Iris pigment epithelial cell (primary cell): Measurements from ENCODE around the gene STX8.

ENCODE experiments used
- DNase-seq: peaks from one replicate; pipeline ENCODE4 v3.0.0-alpha.2; 2011; ENCODE audit warnings: low read depth

Gene STX8

DNA sequence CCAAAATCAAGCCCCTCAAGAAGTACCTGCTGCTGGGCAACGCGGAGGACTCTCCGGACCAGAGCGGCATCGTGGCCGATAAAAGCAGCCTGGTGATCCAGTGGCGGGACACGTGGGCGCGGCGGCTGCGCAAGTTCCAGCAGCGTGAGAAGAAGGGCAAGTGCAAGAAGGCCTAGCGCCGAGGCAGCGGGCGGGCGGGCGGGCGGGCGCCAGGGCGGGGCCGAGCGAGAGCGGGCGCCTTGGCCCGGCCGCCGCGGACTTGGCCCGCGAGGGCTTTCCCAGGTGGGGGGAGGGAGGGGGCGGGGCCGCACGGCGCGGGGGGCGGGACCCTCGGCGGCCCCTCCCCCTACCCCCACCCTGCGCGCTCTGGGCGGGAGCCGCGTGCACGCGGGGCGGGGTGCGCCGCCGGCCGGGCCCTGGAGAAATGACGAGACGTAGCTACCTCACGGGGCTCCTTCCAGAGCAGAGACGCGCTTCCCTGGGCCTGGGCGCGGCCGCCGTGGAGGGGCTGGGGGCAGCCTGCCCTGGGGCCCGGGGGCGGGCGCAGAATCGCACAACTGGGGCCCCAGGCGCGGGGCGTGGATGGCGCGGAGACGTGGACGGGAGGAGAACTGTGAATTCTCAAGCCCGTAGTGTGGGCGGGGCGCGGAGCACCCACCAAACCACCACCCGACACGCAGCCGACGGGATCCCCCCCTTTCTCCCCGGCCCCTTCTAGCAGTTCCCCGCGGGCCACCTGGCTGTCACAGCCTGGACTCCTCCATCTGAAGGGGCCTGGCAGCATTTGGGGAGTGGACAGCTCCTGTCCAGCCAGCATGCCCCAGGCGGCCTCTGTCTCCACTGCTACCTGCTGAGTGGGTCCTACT lies 335.6 kb downstream of the STX8 start:
- DNase-seq = peak; percentile 67

DNA sequence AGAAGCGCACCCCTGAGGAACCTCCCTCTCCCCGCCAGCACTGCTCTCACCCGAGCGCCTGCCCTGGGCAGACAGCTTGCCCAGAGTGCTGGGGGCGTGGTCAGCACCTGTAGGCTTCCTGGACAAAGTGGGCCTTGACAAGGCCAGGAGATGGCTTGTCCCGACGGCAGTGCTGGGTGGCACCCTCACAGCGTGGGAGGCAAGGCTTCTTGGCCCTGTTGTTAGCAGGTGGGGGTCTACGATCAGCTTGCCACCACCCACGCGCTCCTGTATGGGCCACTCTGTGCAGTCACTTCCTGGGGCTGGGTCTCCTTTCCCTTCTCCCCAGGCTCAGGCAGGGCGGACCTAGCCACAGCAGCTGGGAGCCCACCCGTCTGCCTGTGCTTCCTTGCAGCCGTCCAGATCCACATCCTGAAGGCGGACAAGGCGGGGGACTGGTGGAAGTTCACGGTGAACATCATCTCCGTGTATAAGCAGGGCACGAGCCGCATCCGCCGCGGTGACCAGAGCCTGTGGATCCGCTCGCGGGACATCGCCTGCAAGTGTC lies 336.3 kb downstream of the STX8 start:
- DNase-seq = no peak

DNA sequence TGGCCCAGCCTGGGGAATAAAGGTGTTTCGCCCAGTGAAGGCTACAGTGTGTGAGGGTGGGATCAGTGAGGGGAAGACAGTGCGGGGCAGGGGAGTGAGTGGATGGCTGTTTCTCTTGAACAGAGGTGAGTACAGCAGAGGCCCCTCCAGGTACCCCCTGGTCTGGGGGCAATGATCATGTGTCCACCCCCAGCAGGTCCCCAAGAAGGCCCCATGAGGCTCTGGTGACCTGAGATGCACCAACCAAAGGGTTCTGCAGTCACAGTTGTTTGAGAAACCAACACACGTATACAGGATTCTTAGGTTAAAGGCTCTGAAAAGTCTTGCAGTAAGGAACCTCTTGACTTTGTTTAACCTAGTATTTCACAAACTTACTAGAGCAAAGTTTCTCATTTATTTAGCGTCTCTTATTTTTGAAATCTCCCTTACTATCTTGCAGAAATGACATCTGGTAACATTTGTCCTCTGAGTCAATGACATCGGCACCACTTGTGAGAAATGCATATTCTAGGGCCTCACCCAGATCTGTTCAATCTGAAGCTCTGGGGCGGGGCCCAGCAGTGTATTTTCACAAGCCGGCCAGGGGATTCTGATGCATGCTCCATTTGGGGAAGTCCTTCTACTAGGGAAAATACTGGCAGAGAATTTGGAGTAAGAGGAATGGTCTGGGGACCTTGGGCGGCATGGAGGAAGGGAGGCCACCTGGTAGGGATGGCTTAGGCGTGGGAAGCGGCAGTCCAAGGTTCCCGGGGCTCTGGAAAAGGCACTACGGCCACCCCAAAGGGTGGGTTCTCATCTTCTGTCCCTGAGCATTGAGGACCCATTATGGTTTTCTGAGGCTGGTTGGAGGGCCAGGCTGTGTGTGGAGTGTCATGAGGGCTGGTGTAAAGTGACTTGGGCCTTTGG lies 337.0 kb downstream of the STX8 start:
- DNase-seq = no peak

DNA sequence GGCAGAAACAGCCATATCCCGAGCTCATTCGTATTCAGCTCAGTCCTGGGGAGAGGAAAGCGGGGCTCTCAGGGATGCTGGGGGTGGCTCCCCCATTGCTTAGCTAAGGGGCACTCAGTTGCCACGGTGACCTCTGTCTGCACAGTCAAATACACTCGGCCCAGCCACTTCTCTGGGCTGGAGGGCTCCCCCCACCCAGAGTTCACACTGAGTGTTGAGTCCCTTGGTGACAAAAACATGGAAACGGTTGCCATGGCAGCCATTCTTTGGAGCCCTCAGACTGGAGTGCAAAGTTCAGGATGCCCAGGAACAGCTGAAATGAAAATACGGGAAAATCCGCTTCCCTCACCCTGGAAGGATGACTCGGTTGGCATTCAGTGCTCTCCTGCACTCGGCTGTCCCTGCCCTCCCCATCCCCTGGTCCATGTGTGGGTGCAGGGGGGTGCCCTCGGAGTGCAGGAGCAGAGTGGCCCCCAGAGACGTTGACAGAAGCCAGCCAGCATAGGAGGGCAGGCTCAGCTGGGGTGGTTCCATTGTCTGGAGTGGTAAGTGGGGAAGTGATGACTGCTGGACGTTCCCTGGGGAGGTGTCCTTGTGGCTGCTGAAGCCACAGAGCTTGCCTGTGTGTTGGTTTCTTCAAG lies 337.8 kb downstream of the STX8 start:
- no peak for DNase-seq

DNA sequence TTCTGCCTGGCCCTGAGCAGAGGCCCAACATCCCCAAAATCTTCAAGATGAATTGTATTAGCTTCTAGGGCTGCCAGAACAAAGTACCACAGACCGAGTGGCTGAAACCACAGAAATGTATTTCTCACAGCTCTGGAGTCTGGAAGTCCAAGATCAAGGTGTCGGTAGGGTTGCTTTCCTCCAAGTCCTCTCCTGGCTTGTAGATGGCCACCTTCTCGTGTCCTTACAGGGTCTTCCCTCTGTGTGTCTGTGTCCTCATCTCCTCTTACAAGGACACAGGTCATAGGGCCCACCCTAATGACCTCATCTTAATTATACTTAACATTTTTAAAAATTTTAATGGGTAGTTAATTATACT lies 338.6 kb downstream of the STX8 start:
- no peak for DNase-seq

DNA sequence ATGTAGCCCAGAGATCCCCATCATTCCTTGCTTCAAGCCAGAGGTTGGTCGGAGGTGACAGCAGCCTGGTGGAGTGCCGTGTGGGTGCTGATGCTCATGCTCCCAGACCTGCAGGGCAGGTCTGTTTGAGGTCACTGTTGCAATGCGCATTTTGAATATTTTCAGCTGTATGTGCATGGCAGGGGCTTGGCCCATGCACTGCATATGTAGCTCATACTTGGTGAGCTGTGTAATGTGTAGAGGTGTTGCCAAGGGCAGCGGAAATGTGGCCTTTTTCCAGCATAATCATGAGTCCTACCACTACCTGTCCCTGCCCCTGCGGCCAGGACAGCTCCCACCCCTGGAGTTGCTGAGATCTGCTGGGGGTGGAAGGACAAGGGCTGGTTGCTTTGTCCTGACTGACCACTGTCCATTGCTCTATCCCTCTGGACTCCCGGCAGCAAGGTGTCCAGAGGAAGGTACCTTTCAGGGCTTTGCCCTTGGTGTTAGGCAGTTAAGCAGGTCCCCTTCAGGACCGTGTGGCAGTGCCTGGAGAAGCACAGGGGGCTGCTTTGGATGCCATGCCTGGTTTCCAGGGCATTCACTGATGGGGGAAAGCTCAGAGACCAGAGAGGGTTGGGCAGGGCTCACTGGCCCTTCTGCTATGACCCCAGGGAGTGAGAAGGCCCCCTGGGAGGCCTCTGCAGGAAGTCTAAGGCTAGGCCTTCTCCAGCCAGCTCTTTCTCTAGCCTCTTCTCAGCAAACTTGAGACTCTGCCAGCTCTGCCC lies 339.2 kb downstream of the STX8 start:
- no peak for DNase-seq

DNA sequence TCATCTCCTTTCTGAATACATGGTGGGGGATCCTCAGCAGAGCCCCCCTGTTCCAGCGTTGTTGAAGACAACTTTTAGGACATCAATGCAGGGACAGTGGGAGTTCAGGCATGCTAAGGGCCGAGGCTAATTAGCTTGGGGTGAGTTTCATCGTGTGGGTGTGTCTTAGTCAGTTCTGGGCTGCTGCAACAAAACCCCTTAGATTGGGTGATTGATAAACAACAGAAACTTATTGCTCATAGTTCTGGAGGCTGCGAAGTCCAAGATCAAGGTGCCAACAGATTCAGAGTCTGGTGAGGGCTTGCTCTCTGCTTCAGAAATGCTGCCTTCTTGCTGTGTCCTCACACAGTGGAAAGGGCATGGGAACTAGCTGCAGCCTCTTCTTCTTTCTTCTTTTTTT lies 340.3 kb downstream of the STX8 start:
- no peak for DNase-seq

DNA sequence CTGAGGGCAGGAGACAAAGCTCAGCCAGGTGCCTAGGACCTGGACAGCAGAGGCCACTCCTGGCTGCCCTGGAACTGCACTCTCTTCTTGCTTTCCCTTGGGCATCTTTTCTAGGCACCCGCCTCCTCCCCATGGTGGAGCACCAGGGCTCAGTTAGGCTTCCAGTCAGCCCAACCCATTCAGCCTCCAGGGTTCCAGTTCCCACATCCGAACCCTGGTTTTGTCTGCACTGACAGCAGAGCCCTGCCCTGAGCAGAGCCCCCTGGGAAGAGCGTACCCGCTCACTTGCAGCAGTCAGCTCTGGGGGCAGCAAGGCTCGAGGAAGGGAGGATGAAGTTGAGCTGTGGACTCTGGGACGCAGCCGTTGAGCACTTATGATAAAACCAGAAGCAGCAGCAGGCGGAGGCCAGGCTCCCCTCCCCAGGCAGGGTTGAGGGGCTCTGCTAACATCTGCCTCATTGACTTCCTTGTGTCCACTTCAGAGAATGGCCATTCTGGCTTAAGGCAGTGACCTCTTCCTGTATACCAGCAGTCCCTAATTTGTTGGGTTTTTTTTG lies 341.2 kb downstream of the STX8 start:
- no peak for DNase-seq

DNA sequence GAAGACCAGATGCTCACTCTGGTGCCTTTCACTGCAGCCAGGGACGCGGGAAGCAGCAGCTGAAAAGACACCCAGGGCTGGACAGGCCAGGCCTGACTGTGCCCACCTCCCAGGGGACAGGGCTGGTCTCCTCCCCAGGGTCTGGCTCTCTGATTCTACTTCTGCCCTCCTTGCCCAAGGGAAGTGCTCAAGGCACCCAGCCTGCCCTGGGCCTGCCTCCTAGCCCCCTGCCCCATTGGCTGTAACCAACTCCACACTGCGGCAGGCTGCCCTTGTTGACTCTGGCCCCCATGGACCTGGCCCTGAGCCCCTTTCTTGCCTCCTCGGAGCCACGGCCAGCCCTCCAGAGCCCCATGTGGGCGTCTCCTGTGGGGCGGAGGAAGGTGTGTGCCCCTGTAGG lies 341.9 kb downstream of the STX8 start:
- DNase-seq = no peak

DNA sequence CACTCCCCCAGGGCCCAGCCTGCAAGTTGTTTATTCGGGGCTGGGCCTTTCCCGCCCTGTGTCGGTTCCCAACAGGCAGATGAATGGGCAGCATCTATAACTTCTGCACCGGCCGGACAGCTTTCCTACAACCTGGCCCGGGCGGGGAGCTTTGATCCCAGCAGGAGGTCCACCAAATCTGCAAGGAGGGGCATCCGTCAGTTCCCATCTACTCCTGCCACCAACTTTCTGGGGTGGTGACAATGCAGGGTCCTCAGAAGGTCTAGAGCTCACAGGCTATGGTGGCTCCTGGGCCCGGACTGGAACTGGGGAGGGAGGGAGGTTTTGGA lies 342.4 kb downstream of the STX8 start:
- DNase-seq = no peak

DNA sequence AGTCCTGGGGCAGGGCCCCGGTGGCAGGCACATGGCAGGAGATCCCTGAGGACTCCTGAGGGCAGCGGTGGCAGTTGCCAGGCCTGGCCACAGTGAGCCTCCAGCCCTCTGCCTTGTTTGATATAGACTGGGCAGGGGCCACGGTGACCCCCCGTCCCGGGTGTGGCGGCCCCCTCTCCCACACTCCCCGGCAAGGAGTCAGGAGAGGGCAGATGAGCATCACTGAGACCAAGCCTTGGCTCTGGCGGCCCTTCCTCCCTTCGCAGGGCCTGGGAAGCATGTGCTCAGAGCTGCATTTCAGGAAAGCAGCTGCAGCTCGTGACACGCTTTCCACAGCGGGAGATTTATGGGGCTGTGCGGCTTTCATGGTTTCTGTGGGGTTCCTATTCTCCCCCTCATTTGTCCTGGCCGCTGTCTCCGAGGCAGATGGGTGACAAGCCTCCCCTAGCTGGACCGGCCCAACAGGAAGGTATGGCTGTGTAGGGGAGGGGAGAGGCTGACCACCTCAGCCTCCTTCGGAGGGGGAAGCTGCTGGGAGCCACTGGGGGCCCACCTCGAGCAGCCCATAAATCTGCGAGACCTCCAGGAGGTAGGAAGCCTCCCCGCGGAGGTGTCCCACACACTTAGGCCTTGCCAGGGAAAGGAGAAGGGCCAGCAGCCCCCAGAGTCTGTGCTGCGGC lies 342.9 kb downstream of the STX8 start:
- DNase-seq = no peak

DNA sequence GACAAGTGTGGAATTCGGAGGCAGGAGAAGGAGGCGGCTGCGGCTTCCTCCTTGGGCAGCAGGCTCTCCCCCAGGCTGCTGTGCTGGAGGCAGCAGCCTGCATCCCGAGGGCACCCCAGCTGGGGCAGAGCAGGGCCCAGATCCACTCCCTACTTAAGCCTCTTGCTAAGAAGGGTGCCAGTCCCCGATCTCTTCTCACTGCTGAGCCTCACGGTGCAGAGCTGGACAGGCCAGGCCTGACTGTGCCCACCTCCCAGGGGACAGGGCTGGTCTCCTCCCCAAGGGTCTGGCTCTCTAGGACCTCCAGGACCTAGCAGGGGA lies 343.5 kb downstream of the STX8 start:
- no peak for DNase-seq

DNA sequence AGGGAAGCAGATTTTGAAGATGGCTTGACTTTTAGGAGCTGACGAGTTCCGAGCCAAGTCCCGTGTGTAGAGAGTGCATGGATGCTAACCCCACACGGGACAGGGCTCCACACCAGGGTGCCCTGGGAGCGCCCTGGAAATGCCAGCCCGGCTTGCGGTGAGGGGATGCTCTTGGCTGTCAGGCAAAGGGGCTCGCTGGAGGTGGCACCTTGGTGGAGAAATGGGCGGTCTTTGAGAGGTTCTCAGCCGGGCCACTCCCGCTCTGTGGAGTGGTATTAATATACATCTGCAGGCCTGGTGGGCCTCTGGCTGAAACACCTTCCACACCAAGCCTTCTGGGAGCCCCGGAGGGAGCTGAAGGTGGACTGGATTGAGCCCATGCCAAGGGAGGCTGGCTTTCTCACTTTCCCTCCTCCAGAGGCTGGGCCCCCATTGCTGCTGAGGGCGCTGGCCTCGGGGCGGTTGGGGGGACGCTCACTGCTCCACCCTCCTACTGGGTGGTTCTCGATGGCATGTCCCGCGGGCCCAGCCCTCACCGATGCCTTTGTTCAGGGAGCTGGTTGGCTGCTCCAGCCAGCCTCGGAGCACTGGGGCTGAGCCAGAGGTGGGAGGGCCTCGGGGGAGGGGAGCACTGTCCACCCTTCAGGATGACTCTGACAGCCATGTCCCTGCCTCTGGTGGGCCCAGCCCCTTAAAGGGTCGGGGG lies 344.0 kb downstream of the STX8 start:
- DNase-seq = no peak

DNA sequence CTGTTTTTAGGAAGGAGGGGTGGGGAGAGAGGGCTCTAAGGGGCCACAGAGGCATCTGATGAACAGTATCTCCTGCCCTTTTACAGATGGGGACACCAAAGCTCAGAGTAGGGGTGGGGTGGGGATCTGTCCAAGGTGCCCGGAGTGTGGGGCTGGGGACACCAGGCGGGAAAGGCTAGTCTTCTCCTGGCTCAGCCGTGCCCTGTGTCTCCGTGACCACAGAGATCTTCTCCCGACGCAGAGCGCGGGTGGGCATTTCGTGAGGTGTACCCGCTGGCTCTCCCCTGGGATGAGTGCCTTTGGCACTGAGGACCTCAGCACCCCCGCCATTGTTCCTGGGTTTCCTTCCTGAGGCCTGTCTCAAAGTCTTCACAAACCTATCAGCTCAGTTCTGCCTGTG lies 344.8 kb downstream of the STX8 start:
- no peak for DNase-seq

DNA sequence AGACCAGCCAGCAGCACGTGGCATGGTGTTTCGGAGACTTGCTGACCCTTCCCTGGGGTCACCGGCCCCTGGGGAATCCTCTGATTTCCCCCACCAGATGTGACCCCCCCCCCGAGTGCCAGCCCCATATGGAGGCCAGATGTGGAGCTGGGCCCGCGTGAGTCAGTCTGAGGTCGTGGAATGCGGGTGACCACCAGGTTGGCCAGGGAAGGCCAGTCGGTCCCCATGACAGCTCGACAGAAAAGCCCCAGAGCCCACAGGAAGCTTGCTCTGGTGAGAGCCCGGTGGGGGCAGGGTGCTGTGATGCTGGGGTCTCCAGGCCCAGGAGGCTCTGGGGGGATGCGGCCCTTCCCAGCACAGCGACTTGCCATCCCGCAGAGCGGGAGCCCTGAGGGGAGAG lies 345.3 kb downstream of the STX8 start:
- no peak for DNase-seq

DNA sequence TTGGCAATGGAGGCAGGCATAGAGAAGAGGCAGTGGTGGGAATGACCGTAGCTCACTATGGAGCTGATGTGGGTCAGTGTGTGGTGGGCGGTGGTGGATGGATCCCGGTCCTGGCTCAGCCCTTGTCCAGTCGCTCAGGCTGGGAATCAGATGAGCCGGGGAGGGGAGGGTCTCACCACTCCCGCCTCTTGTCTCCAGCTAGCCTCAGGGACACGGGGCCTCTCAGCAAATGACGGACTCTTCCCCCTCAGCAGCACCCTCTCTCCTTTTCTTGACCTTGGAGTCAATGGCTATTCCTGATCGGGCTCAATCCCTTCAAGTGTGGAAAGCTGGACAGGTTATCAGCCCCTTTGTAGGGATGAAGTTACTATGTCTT lies 345.8 kb downstream of the STX8 start:
- DNase-seq = no peak

DNA sequence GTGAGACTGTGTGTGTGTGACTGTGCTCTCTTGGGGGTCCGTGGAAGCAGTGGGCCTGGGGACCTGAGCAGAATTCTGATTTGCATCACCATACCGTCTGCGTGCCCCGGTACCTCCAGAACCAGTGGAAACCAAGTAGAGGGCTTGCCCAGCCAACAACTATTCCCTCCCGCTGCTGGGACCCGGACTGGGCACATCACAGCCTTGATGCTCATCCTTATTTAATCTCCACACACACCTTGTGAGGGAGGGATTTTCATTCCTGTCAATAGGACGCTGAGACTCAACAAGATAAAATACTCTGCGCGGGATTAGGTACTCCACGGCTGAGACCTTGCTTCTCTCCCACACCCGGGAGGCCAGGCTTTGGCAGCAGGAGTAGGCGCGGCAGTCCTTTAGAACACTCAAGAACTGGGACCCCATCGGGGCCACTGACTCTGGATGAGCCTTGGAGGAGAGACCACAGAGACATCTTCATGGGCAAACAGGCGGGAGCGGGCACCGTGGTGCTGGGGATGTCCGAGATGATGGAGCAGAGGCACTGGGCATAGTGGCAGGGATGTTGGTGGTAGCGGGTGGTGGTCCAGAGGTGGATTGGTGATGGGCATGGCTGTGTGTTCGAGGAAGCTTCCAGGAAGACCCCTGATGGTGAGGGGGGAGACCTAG lies 346.3 kb downstream of the STX8 start:
- no peak for DNase-seq

DNA sequence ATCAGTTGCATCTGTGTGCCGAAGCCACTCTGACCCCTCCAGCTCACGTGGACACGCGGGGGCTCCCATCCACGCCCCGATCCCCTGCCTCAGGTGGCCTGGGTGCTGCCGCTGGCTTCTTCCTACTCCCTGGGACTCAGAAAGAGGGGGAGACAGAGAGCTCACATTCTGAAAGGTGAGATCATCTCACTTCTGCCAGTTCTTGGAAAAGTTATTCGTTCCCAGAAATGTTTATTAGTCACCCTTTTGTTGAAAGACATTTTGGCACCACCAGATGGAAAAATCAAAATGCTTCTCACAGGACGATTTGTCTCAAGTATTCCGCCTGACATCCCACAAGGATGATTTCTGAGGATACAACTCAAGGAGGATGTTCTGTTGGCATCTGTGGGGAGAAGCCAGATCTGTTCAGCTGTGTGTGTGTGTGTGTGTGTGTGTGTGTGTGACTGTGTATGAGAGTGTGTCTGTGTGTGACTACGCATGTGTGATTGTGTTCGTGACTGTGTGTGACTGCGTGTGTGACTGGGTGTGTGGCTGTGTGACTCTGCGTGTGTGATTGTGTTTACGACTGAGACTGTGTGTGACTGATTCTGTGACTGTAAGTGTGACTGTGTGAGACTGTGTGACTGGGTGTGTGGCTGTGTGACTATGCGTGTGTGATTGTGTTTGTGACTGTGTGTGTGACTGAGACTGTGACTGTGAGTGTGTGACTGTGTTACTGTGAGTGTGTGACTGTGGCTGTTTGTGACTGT lies 347.0 kb downstream of the STX8 start:
- DNase-seq = peak; percentile 64

DNA sequence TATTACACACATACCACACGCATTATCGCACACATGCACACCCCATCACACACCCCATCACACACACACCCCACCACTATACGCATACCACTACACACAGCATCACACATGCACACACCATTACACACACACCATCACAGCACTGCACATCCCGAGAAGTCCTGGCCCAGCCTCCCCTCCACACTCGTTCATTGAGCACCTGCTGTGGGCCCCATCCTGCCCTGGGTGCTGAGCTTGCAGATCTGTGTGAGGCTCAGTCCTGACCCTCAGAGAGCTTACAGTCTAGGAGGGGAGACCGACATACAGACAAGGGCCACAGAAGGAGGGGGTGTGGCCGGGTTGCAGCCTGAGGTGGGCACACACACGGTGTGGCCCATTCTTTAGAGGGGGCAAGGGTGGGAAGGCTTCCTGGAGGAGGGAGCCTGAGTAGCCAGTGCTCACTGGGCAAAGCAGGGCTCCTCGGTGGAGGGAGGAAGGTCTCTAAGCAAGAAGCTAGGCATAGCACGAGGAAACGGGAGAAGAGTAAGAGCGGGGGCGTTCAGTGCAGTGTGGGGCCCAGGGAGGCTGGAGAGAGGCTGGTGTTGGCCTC lies 347.7 kb downstream of the STX8 start:
- no peak for DNase-seq
